ENCODE results near the gene UGT1A5.
"Not testable (repeated sequence)": the region's sequence is repeated elsewhere in the genome, so short reads cannot be mapped to it uniquely, and the experiment has no call there.

Gene UGT1A5

GRCh38 chr2:233736868-233737653, 24.4 kb downstream of the UGT1A5 start:
- H3K27ac ChIP-seq (ENCODE audit: extremely low read depth, low read depth, low read length); H3K9me3 ChIP-seq (ENCODE audit: control insufficient read depth, insufficient read depth, low read depth, low read length); POLR2A ChIA-PET; CTCF ChIA-PET; H3K4me3 ChIP-seq (ENCODE audit: low read depth, low read length); H3K4me1 ChIP-seq (ENCODE audit: control insufficient read depth, insufficient read depth, low read length); H3K36me3 ChIP-seq (ENCODE audit: control insufficient read depth in 2 of 2, insufficient read depth in 1 of 2, low read length in 2 of 2): not testable (repeated sequence)

DNA sequence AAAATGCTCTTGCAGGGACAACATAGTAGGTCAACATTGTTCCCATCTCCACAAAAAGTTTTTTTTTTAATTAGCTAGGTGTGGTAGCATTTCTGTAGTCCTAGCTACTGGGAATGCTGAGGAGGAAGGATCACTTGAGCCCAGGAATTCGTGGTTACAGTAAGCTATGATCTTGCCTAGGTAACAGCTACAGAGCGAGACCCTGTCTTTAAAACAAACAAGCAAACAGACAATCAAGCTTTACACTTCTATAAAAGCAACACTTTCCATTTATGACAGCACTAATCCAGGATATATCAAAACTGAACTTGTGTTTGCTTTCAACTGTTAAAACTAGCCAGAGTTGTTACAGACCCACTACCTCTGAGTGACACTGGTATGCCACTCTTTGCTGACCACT, 28.2 kb downstream of the UGT1A5 start:
- Histone ChIP-seq H3K4me3 (ENCODE audit: low read depth, low read length) (no peak overlapping the region), H3K36me3 (ENCODE audit: control insufficient read depth in 2 of 2, insufficient read depth in 1 of 2, low read length in 2 of 2) (no peaks in the 10 kb centered on the region), H3K9me3 (ENCODE audit: control insufficient read depth, insufficient read depth, low read depth, low read length) (no peaks in the 10 kb centered on the region), H3K4me1 (ENCODE audit: control insufficient read depth, insufficient read depth, low read length) (no peaks in the 10 kb centered on the region), H3K27ac (ENCODE audit: extremely low read depth, low read depth, low read length) (no peak overlapping the region)
- ChIA-PET CTCF (no interaction called here), POLR2A (no interaction called here)
- no peak for TF ChIP-seq ZNF777 (tag by site-specific recombination; IDR thresholded peaks at IDR 0.05; ENCODE audit: borderline replicate concordance)
- no peak for TF ChIP-seq ZNF549 (tag by site-specific recombination; IDR thresholded peaks at IDR 0.05)
- no peak for TF ChIP-seq ZNF24 (tag by site-specific recombination; IDR thresholded peaks at IDR 0.05)
- no peak for TF ChIP-seq ZNF155 (tag by site-specific recombination; IDR thresholded peaks at IDR 0.05)
- no peak for TF ChIP-seq ZNF530 (tag by site-specific recombination; IDR thresholded peaks at IDR 0.05; ENCODE audit: low read depth)
- TF ChIP-seq SETDB1 (IDR thresholded peaks at IDR 0.05; ENCODE audit: insufficient read length, low read length), result no peak
- TF ChIP-seq ZNF433 (tag by site-specific recombination; IDR thresholded peaks at IDR 0.05; ENCODE audit: low read depth), result no peak
- no peak for TF ChIP-seq ZNF138 (tag by site-specific recombination; IDR thresholded peaks at IDR 0.05; ENCODE audit: borderline replicate concordance)
- no peak for TF ChIP-seq EGR2 (tag by site-specific recombination; IDR thresholded peaks at IDR 0.05; ENCODE audit: low read depth)
- TF ChIP-seq ZSCAN23 (tag by site-specific recombination; IDR thresholded peaks at IDR 0.05), result no peak

DNA sequence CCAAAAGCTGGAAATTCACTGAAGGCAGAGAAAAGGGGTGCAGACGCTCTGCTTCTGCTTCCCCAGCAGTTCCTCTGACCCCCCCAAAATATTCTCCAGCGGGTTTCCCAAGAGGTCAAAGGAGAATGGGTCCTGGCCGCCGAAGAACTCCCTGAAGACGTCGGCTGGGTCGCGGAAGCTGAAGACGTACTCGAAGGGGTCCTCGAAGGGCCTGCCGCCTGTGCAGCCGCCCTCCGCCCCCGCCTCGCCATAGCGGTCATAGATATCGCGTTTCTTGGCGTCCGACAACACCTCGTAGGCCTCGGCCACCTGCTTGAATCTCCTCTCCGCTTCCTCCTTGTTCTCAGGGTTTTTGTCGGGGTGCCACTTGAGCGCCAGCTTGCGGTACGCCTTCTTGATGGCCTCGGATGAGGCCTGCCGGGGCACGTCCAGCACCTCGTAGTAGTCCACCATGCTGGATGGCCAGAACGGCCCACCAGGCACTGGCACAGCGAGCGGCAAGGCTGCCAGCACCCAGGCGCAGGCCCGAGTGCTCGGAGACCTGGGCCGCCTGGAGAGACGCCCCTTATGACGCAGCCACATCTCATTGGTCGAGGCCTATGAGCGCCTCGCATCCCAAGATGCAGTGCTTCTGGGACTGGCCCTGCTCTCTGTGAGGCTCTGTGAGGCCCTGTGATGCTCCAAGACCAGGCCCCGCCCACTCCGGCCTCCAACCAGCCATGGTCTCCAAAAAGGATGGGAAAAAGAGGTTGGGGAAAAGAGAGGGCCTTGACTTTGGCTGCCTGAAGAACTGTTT, 31.0 kb downstream of the UGT1A5 start:
- Histone ChIP-seq H3K4me3 (ENCODE audit: low read depth, low read length) (no peak overlapping the region), H3K4me1 (ENCODE audit: control insufficient read depth, insufficient read depth, low read length) (no peaks in the 10 kb centered on the region), H3K9me3 (ENCODE audit: control insufficient read depth, insufficient read depth, low read depth, low read length) (no peaks in the 10 kb centered on the region), H3K36me3 (ENCODE audit: control insufficient read depth in 2 of 2, insufficient read depth in 1 of 2, low read length in 2 of 2) (no peaks in the 10 kb centered on the region), H3K27ac (ENCODE audit: extremely low read depth, low read depth, low read length) (no peak overlapping the region)
- ChIA-PET CTCF (no interaction called here), POLR2A (no interaction called here)
- TF ChIP-seq ATF2 (tag by site-specific recombination; IDR thresholded peaks at IDR 0.05; ENCODE audit: low read depth), result no peak
- TF ChIP-seq EGR2 (tag by site-specific recombination; IDR thresholded peaks at IDR 0.05; ENCODE audit: low read depth), result no peak
- TF ChIP-seq, protein P1, sequence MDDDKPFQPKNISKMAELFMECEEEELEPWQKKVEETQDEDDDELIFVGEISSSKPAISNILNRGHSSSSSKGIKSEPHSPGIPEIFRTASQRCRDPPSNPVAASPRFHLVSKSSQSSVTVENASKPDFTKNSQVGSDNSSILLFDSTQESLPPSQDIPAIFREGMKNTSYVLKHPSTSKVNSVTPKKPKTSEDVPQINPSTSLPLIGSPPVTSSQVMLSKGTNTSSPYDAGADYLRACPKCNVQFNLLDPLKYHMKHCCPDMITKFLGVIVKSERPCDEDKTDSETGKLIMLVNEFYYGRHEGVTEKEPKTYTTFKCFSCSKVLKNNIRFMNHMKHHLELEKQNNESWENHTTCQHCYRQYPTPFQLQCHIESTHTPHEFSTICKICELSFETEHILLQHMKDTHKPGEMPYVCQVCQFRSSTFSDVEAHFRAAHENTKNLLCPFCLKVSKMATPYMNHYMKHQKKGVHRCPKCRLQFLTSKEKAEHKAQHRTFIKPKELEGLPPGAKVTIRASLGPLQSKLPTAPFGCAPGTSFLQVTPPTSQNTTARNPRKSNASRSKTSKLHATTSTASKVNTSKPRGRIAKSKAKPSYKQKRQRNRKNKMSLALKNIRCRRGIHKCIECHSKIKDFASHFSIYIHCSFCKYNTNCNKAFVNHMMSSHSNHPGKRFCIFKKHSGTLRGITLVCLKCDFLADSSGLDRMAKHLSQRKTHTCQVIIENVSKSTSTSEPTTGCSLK (tag by site-specific recombination; IDR thresholded peaks at IDR 0.05), result no peak
- TF ChIP-seq TCF7L2 (IDR thresholded peaks at IDR 0.05; ENCODE audit: borderline replicate concordance, low read depth, low read length), result no peak
- TF ChIP-seq ZNF354C (tag by site-specific recombination; IDR thresholded peaks at IDR 0.05; ENCODE audit: borderline replicate concordance, low read depth), result no peak
- TF ChIP-seq MEIS1 (CRISPR knock-in tag; IDR thresholded peaks at IDR 0.05; ENCODE audit: borderline replicate concordance), result no peak
- no peak for TF ChIP-seq GLI4 (tag by site-specific recombination; IDR thresholded peaks at IDR 0.05)
- no peak for TF ChIP-seq ZNF555 (tag by site-specific recombination; conservative IDR thresholded peaks at IDR 0.05)
- TF ChIP-seq, protein P2, sequence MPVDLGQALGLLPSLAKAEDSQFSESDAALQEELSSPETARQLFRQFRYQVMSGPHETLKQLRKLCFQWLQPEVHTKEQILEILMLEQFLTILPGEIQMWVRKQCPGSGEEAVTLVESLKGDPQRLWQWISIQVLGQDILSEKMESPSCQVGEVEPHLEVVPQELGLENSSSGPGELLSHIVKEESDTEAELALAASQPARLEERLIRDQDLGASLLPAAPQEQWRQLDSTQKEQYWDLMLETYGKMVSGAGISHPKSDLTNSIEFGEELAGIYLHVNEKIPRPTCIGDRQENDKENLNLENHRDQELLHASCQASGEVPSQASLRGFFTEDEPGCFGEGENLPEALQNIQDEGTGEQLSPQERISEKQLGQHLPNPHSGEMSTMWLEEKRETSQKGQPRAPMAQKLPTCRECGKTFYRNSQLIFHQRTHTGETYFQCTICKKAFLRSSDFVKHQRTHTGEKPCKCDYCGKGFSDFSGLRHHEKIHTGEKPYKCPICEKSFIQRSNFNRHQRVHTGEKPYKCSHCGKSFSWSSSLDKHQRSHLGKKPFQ (tag by site-specific recombination; IDR thresholded peaks at IDR 0.05), result no peak
- no peak for TF ChIP-seq SETDB1 (IDR thresholded peaks at IDR 0.05; ENCODE audit: insufficient read length, low read length)
- TF ChIP-seq ZNF239 (tag by site-specific recombination; IDR thresholded peaks at IDR 0.05), result no peak
- no peak for TF ChIP-seq GFI1B (tag by site-specific recombination; IDR thresholded peaks at IDR 0.05)
- TF ChIP-seq ZNF610 (tag by site-specific recombination; IDR thresholded peaks at IDR 0.05; ENCODE audit: borderline replicate concordance), result no peak
- TF ChIP-seq ZNF416 (tag by site-specific recombination; IDR thresholded peaks at IDR 0.05), result no peak
- TF ChIP-seq, protein P3, sequence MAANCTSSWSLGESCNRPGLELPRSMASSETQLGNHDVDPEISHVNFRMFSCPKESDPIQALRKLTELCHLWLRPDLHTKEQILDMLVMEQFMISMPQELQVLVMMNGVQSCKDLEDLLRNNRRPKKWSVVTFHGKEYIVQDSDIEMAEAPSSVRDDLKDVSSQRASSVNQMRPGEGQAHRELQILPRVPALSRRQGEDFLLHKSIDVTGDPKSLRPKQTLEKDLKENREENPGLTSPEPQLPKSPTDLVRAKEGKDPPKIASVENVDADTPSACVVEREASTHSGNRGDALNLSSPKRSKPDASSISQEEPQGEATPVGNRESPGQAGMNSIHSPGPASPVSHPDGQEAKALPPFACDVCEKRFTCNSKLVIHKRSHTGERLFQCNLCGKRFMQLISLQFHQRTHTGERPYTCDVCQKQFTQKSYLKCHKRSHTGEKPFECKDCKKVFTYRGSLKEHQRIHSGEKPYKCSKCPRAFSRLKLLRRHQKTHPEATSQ (tag by site-specific recombination; IDR thresholded peaks at IDR 0.05), result no peak

All from HEK293 (cell line).